ENCODE data around the gene ZNF598. TPM values are rescaled to one million over a fixed set of nuclear protein-coding genes. Genes with fewer than 3 reads are reported as not detected.
"Not testable (repeated sequence)": the region's sequence is repeated elsewhere in the genome, so short reads cannot be mapped to it uniquely, and the experiment has no call there.

ZNF598 gene
- polyA plus RNA-seq, 4 donors: 26.7 to 51.9 (median 29.7) TPM

GRCh38 chr16:1961651-1962067, 48.0 kb downstream of the ZNF598 start:
- DNase-seq (peak in 1 of 2 donors; percentile 21), FAIRE-seq (no peak)
- Histone ChIP-seq H3K36me3 (ENCODE audit: control insufficient read depth in 3 of 3, insufficient read depth in 2 of 3, low read depth in 1 of 3, low read length in 3 of 3) (peaks cover 3 to 43% (median 13%) of the 10 kb centered on the region in 3 donors), H3K27ac (ENCODE audit: low read depth in 1 of 3, low read length in 2 of 3) (no peak overlapping the region), H3K9me3 (ENCODE audit: control insufficient read depth in 2 of 2, insufficient read depth in 1 of 2, low read depth in 1 of 2, low read length in 1 of 2) (no peaks in the 10 kb centered on the region), H3K4me1 (ENCODE audit: control insufficient read depth in 3 of 3, insufficient read depth in 2 of 3, low read depth in 1 of 3, low read length in 2 of 3) (peaks cover 2 to 44% (median 3%) of the 10 kb centered on the region in 3 donors), H3K4me3 (ENCODE audit: low read depth in 1 of 3, low read length in 3 of 3) (no peak overlapping the region), H3K27me3 (ENCODE audit: control insufficient read depth in 3 of 3, insufficient read depth in 3 of 3, low read length in 3 of 3) (peaks cover 0 to 8% (median 0%) of the 10 kb centered on the region in 3 donors)
- WGBS, 3 donors: 33 to 50% (median 47%) methylated on average over 6 of the region's 6 CpGs

- H3K9me3 ChIP-seq (ENCODE audit: control insufficient read depth in 2 of 2, insufficient read depth in 1 of 2, low read depth in 1 of 2, low read length in 1 of 2): no peaks in the 10 kb centered on the region
- FAIRE-seq (no peak), DNase-seq (peak; percentile 13 to 28)
- H3K27me3 ChIP-seq (ENCODE audit: control insufficient read depth in 3 of 3, insufficient read depth in 3 of 3, low read length in 3 of 3): peaks cover 0 to 8% (median 0%) of the 10 kb centered on the region in 3 donors
- H3K36me3 ChIP-seq (ENCODE audit: control insufficient read depth in 3 of 3, insufficient read depth in 2 of 3, low read depth in 1 of 3, low read length in 3 of 3): peaks cover 3 to 39% (median 13%) of the 10 kb centered on the region in 3 donors
- H3K4me1 ChIP-seq (ENCODE audit: control insufficient read depth in 3 of 3, insufficient read depth in 2 of 3, low read depth in 1 of 3, low read length in 2 of 3): peaks cover 1 to 37% (median 3%) of the 10 kb centered on the region in 3 donors
- WGBS, 3 donors: 33 to 48% (median 35%) methylated on average over 20 of the region's 20 CpGs
- peak overlapping the region in 2 of 3 donors; percentile 32 to 39 for H3K27ac ChIP-seq (ENCODE audit: low read depth in 1 of 3, low read length in 2 of 3)
- H3K4me3 ChIP-seq (ENCODE audit: low read depth in 1 of 3, low read length in 3 of 3): peak overlapping the region in 2 of 3 donors; percentile 91 to 99
Measured at GRCh38 chr16:1960665-1961630, 48.7 kb downstream of the ZNF598 start.

GRCh38 chr16:1959269-1960039, 50.2 kb downstream of the ZNF598 start, which contains the start of gene NDUFB10:
Gene NDUFB10 (plus strand): TSS chr16:1959538. CDS start chr16:1959625, 87 bp downstream.
- DNase-seq (peak; percentile 86 to 96), FAIRE-seq (no peak)
- H3K27me3 ChIP-seq (ENCODE audit: control insufficient read depth in 3 of 3, insufficient read depth in 3 of 3, low read length in 3 of 3): peaks cover 0 to 12% (median 0%) of the 10 kb centered on the region in 3 donors
- H3K4me1 ChIP-seq (ENCODE audit: control insufficient read depth in 3 of 3, insufficient read depth in 2 of 3, low read depth in 1 of 3, low read length in 2 of 3): peaks cover 0 to 30% (median 3%) of the 10 kb centered on the region in 3 donors
- H3K36me3 ChIP-seq (ENCODE audit: control insufficient read depth in 3 of 3, insufficient read depth in 2 of 3, low read depth in 1 of 3, low read length in 3 of 3): peaks cover 3 to 39% (median 13%) of the 10 kb centered on the region in 3 donors
- no peaks in the 10 kb centered on the region for H3K9me3 ChIP-seq (ENCODE audit: control insufficient read depth in 2 of 2, insufficient read depth in 1 of 2, low read depth in 1 of 2, low read length in 1 of 2)
- H3K4me3 ChIP-seq (ENCODE audit: low read depth in 1 of 3, low read length in 3 of 3): peak within 1 kb of the TSS; percentile 88 to 99 (median 91)
- peak within 1 kb of the TSS; percentile 66 to 87 (median 87) for H3K27ac ChIP-seq (ENCODE audit: low read depth in 1 of 3, low read length in 2 of 3)
- WGBS, 3 donors: 0 to 1% (median 1%) methylated on average over 46 to 79 of the region's 79 CpGs

- WGBS, 3 donors: 21 to 35% (median 34%) methylated on average over 14 of the region's 14 CpGs
- Histone ChIP-seq H3K36me3 (ENCODE audit: control insufficient read depth in 3 of 3, insufficient read depth in 2 of 3, low read depth in 1 of 3, low read length in 3 of 3) (peaks cover 3 to 35% (median 13%) of the 10 kb centered on the region in 3 donors), H3K9me3 (ENCODE audit: control insufficient read depth in 2 of 2, insufficient read depth in 1 of 2, low read depth in 1 of 2, low read length in 1 of 2) (no peaks in the 10 kb centered on the region), H3K27me3 (ENCODE audit: control insufficient read depth in 3 of 3, insufficient read depth in 3 of 3, low read length in 3 of 3) (peaks cover 0 to 12% (median 0%) of the 10 kb centered on the region in 3 donors), H3K27ac (ENCODE audit: low read depth in 1 of 3, low read length in 2 of 3) (peak overlapping the region in 1 of 3 donors; percentile 59), H3K4me1 (ENCODE audit: control insufficient read depth in 3 of 3, insufficient read depth in 2 of 3, low read depth in 1 of 3, low read length in 2 of 3) (peaks cover 0 to 28% (median 3%) of the 10 kb centered on the region in 3 donors), H3K4me3 (ENCODE audit: low read depth in 1 of 3, low read length in 3 of 3) (no peak overlapping the region)
- DNase-seq (no peak), FAIRE-seq (no peak)
Measured at GRCh38 chr16:1958715-1959268, 50.8 kb downstream of the ZNF598 start.

- H3K9me3 ChIP-seq (ENCODE audit: control insufficient read depth in 2 of 2, insufficient read depth in 1 of 2, low read depth in 1 of 2, low read length in 1 of 2); FAIRE-seq; H3K27ac ChIP-seq (ENCODE audit: low read depth in 1 of 3, low read length in 2 of 3); DNase-seq; H3K4me3 ChIP-seq (ENCODE audit: low read depth in 1 of 3, low read length in 3 of 3): not testable (repeated sequence)
- H3K27me3 ChIP-seq (ENCODE audit: control insufficient read depth in 3 of 3, insufficient read depth in 3 of 3, low read length in 3 of 3): peaks cover 0 to 12% (median 0%) of the 10 kb centered on the region in 3 donors
- 70 to 81% (median 76%) methylated on average over 24 to 30 of the region's 30 CpGs for WGBS, 3 donors
- peaks cover 0 to 25% (median 3%) of the 10 kb centered on the region in 3 donors for H3K4me1 ChIP-seq (ENCODE audit: control insufficient read depth in 3 of 3, insufficient read depth in 2 of 3, low read depth in 1 of 3, low read length in 2 of 3)
- peaks cover 3 to 28% (median 13%) of the 10 kb centered on the region in 3 donors for H3K36me3 ChIP-seq (ENCODE audit: control insufficient read depth in 3 of 3, insufficient read depth in 2 of 3, low read depth in 1 of 3, low read length in 3 of 3)
Measured at GRCh38 chr16:1958143-1958491, 51.5 kb downstream of the ZNF598 start.

GRCh38 chr16:1957434-1958142, 52.0 kb downstream of the ZNF598 start:
- DNase-seq; H3K4me3 ChIP-seq (ENCODE audit: low read depth in 1 of 3, low read length in 3 of 3); FAIRE-seq; H3K27ac ChIP-seq (ENCODE audit: low read depth in 1 of 3, low read length in 2 of 3); H3K9me3 ChIP-seq (ENCODE audit: control insufficient read depth in 2 of 2, insufficient read depth in 1 of 2, low read depth in 1 of 2, low read length in 1 of 2): not testable (repeated sequence)
- peaks cover 0 to 15% (median 0%) of the 10 kb centered on the region in 3 donors for H3K27me3 ChIP-seq (ENCODE audit: control insufficient read depth in 3 of 3, insufficient read depth in 3 of 3, low read length in 3 of 3)
- 82 to 92% (median 87%) methylated on average over 20 to 21 of the region's 22 CpGs for WGBS, 3 donors
- H3K4me1 ChIP-seq (ENCODE audit: control insufficient read depth in 3 of 3, insufficient read depth in 2 of 3, low read depth in 1 of 3, low read length in 2 of 3): peaks cover 0 to 20% (median 3%) of the 10 kb centered on the region in 3 donors
- H3K36me3 ChIP-seq (ENCODE audit: control insufficient read depth in 3 of 3, insufficient read depth in 2 of 3, low read depth in 1 of 3, low read length in 3 of 3): peaks cover 3 to 23% (median 10%) of the 10 kb centered on the region in 3 donors

- Histone ChIP-seq H3K9me3 (ENCODE audit: control insufficient read depth in 2 of 2, insufficient read depth in 1 of 2, low read depth in 1 of 2, low read length in 1 of 2) (no peaks in the 10 kb centered on the region), H3K4me3 (ENCODE audit: low read depth in 1 of 3, low read length in 3 of 3) (no peak overlapping the region), H3K27me3 (ENCODE audit: control insufficient read depth in 3 of 3, insufficient read depth in 3 of 3, low read length in 3 of 3) (peaks cover 0 to 13% (median 0%) of the 10 kb centered on the region in 3 donors), H3K27ac (ENCODE audit: low read depth in 1 of 3, low read length in 2 of 3) (no peak overlapping the region), H3K4me1 (ENCODE audit: control insufficient read depth in 3 of 3, insufficient read depth in 2 of 3, low read depth in 1 of 3, low read length in 2 of 3) (peaks cover 0 to under 1% (median 0%) of the 10 kb centered on the region in 3 donors), H3K36me3 (ENCODE audit: control insufficient read depth in 3 of 3, insufficient read depth in 2 of 3, low read depth in 1 of 3, low read length in 3 of 3) (no peaks in the 10 kb centered on the region)
- 85 to 89% (median 87%) methylated on average over 20 to 22 of the region's 22 CpGs for WGBS, 3 donors
- DNase-seq (no peak), FAIRE-seq (no peak)
Measured at GRCh38 chr16:1953734-1954133, 55.9 kb downstream of the ZNF598 start.

All from small intestine (tissue), 7 donors.